ENCODE results near the gene CAPZB. TPM values are rescaled to one million over a fixed set of nuclear protein-coding genes. Genes with fewer than 3 reads are reported as not detected.
A peak's percentile ranks its signal among the peaks of the same experiment; 100 is the strongest.

CAPZB gene
- total and polyA plus RNA-seq, 10 donors: 139 to 386 (median 277) TPM

DNA sequence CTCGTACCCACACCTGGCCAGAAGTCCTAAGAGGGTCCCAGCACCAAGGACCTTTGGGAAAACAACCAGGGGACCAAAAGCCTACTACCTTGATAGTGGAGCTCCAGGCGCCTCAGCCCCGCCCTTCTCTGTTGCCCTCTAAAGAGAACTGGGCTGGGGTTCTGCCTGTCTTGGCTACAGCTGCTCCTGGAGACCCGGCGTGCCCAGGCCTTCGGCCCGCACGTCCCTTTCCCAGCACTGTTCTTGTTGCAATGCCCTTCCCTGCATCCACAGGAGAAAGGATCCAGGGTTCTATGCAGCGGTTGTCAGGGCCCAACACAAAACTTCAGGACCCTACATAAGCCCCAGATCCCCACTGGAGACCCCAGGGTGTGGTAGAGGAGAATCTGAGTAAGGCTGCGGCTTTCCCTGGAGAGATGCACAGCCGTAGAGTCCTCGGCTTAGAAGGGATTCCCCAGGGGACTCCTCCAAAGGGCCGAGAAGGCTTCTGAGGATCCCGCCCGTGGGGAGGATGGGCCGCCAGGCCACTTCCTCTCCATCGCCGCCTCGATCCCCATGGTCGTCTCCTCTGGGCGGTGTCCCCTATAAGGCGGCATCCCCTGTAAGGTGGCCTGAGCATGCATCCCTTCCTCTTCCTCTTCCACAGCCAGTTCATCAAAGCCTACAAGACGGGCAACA, 161.2 kb downstream of the CAPZB start:
- intact Hi-C loops (cut with DNase I; ENCODE audit: low total_unique reads): no loop called here

DNA sequence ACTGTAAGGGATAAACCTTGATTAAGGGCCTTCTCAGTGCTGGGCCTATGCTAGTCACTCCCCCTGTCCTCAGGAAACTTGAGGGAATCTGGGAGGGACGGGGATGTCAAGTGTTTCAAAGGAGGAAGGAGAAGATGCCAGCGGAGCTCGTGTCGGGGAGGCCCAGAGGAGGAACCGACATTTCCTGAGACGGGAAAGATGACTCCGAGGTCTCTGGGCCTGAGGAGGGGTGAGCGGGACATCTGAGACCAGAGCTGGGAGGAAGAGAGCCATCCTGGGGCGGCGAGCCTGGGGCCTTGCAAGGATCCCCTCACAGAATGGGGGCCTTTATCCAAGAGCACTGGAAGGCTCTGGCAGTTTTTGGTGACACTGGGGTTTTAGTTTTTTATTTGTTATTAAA, 162.9 kb downstream of the CAPZB start:
- H3K27ac ChIP-seq: no peak overlapping the region
- TF ChIP-seq POLR2A (IDR thresholded peaks at IDR 0.05) (no peak), POLR2AphosphoS5 (IDR thresholded peaks at IDR 0.05) (no peak)
- TF ChIP-seq, protein P1, sequence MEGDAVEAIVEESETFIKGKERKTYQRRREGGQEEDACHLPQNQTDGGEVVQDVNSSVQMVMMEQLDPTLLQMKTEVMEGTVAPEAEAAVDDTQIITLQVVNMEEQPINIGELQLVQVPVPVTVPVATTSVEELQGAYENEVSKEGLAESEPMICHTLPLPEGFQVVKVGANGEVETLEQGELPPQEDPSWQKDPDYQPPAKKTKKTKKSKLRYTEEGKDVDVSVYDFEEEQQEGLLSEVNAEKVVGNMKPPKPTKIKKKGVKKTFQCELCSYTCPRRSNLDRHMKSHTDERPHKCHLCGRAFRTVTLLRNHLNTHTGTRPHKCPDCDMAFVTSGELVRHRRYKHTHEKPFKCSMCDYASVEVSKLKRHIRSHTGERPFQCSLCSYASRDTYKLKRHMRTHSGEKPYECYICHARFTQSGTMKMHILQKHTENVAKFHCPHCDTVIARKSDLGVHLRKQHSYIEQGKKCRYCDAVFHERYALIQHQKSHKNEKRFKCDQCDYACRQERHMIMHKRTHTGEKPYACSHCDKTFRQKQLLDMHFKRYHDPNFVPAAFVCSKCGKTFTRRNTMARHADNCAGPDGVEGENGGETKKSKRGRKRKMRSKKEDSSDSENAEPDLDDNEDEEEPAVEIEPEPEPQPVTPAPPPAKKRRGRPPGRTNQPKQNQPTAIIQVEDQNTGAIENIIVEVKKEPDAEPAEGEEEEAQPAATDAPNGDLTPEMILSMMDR (IDR thresholded peaks at IDR 0.05 in 8 of 11, conservative IDR thresholded peaks at IDR 0.05 in 3 of 11): no peak
- no peak for DNase-seq
- H3K4me1 ChIP-seq: peaks cover 0 to 12% (median 4%) of the 10 kb centered on the region in 6 donors
- intact Hi-C loops (cut with DNase I; ENCODE audit: low total_unique reads): no loop called here
- H3K9me3 ChIP-seq: no peaks in the 10 kb centered on the region
- peaks cover 0 to 90% (median 42%) of the 10 kb centered on the region in 6 donors for H3K36me3 ChIP-seq
- H3K4me3 ChIP-seq: no peak overlapping the region
- no peaks in the 10 kb centered on the region for H3K27me3 ChIP-seq (replicated peaks in 1 of 7)
- WGBS, 5 donors: 47 to 63% (median 52%) methylated on average over 10 of the region's 10 CpGs

More for the DNA sequence above, 161.2 kb downstream of the CAPZB start:
- peak; percentile 60 for DNase-seq
- no peaks in the 10 kb centered on the region for H3K4me1 ChIP-seq
- TF ChIP-seq, protein P1 (IDR thresholded peaks at IDR 0.05 in 8 of 11, conservative IDR thresholded peaks at IDR 0.05 in 3 of 11): no peak
- TF ChIP-seq POLR2AphosphoS5 (IDR thresholded peaks at IDR 0.05): peak in 1 of 3 donors; percentile 31
- H3K9me3 ChIP-seq: no peaks in the 10 kb centered on the region
- no peaks in the 10 kb centered on the region for H3K27me3 ChIP-seq (replicated peaks in 1 of 7)
- H3K27ac ChIP-seq: no peak overlapping the region
- no peak overlapping the region for H3K4me3 ChIP-seq
- peaks cover 0 to 90% (median 51%) of the 10 kb centered on the region in 6 donors for H3K36me3 ChIP-seq
- WGBS, 5 donors: 85 to 92% (median 87%) methylated on average over 16 to 23 of the region's 23 CpGs

- H3K27ac ChIP-seq: no peak overlapping the region
- no peak for DNase-seq
Measured at GRCh38 chr1:19321071-19321470, 164.3 kb downstream of the CAPZB start.

DNA sequence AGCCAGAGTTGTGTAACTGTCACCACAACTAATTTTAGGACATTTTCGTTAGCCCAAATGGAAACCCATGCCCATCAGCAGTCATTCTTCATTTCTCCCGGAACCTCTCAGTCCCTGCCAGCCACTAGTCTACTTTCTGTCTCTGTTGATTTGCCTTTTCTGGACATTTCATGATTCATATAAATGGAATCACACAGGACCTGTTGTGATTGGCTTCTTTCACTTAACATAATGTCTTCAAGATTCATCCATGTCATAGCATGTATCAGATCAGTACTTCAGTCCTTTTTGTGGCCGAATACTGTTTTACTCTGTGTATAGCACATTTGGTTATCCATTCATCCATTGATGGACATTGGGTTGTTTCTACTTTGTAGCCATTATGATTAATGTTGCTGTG, 166.1 kb downstream of the CAPZB start:
- Histone ChIP-seq H3K9me3 (no peaks in the 10 kb centered on the region), H3K27me3 (replicated peaks in 1 of 7) (no peaks in the 10 kb centered on the region), H3K27ac (no peak overlapping the region), H3K4me1 (peaks cover 28 to 44% (median 34%) of the 10 kb centered on the region in 6 donors), H3K36me3 (peaks cover 0 to 62% (median 17%) of the 10 kb centered on the region in 6 donors), H3K4me3 (no peak overlapping the region)
- WGBS, 5 donors: 72 to 88% (median 82%) methylated on average over 3 of the region's 3 CpGs
- TF ChIP-seq, protein P1 (IDR thresholded peaks at IDR 0.05 in 8 of 11, conservative IDR thresholded peaks at IDR 0.05 in 3 of 11): no peak
- TF ChIP-seq POLR2A (IDR thresholded peaks at IDR 0.05) (no peak), POLR2AphosphoS5 (IDR thresholded peaks at IDR 0.05) (no peak)
- intact Hi-C loops (cut with DNase I; ENCODE audit: low total_unique reads): no loop called here
- no peak for DNase-seq

More at GRCh38 chr1:19321071-19321470, 164.3 kb downstream of the CAPZB start:
- Histone ChIP-seq H3K4me1 (peaks cover 9 to 26% (median 16%) of the 10 kb centered on the region in 6 donors), H3K4me3 (no peak overlapping the region), H3K36me3 (peaks cover 0 to 81% (median 33%) of the 10 kb centered on the region in 6 donors), H3K9me3 (no peaks in the 10 kb centered on the region), H3K27me3 (replicated peaks in 1 of 7) (no peaks in the 10 kb centered on the region)
- TF ChIP-seq, protein P1 (IDR thresholded peaks at IDR 0.05 in 8 of 11, conservative IDR thresholded peaks at IDR 0.05 in 3 of 11): no peak
- WGBS, 5 donors: 87 to 100% (median 95%) methylated on average over 3 of the region's 3 CpGs
- intact Hi-C loops (cut with DNase I; ENCODE audit: low total_unique reads): no loop called here

All from spleen (tissue), 11 donors.